HL-60/S4 treated with phorbol 12-myristate 13-acetate at 8.2 ng/mL for 4 days and 3 days (cell line): ENCODE data around the gene FAM163B.

Source experiments
- in situ Hi-C: fragments of 300-500 bp; cut with MboI; formaldehyde crosslinking; loops from 2 replicates; pipeline ENCODE4 v1.15.0; 2022; ENCODE audit warnings: low sequenced_read_pairs

FAM163B gene

DNA sequence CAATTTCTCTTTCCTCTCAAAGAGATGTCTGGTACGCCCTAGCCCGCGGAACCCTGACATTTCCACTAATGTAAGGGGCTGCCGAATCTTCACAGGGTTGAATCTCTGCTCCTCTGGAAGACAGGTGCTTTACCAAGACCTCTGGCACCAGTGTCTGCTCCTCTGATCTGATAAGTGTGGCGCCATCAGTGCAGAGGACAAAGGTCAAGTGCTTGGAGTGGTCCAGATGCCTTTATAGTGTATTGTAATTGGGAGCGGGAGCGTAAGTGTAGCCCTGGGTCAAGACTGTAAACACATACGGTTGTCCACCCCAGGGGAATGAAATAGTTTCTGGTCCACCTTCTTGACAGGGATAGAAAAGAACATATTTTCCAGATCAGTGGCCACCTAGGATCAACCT is 57.0 kb downstream of the FAM163B start:
- in situ Hi-C loops: no loop called here

DNA sequence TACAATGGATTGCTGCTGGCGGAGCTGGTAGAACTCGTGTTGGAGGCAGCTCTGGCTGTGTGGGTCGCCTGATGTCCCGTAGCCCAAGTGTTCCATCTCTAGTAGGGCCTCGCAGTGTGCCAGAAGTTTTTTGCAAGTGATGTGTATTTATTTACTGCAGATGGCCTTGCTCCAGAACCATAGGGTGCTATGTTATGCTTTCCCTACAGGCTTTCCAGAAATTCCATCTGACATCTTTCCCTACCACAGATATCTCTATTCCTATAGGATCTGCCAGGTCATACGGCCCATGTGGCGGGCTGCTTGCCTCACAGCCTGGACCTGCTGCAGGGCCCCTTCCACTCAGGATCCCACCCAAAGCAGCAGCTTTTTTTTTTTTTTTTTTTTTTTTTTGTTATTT is 57.7 kb downstream of the FAM163B start:
- in situ Hi-C loops: no loop called here

DNA sequence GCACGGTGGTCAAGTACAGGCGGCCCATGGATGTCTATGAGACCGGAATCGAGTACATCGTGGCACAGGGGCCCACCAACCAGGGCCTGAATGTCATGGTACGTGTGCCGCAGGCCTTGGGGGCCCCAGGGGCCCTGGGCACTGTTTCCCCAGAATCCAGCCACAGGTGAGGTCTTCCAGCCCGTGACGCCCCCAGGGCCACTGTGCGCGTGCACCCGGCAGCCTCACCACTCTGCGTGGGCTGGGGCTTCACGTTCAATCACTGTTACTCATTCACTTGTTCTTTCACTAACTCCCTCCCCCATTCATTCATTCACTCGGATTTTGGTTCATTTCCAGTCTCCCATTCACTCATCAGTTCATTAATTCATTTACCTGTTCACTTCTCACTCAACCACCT is 62.1 kb downstream of the FAM163B start:
- in situ Hi-C loops: no loop called here

DNA sequence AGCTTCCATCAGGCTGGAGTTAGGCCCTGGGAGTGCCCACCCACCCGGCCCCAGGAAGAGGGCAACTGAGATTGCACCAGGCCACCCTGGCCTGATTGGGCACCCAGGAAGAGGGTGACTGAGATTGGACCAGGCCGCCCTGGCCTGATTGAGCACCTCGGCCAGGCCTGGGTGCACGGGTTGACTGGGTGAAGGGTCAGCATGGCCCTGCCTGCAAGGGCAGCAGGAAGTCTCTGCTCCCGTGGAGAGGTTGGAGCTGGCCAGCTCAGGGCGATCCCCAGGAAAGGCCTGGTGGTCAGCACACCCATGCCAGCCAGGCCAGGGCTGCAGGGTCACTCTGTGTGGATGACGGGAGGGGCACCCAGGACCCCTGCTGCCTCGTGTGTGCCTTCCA is 62.9 kb downstream of the FAM163B start:
- in situ Hi-C loops: no loop called here

DNA sequence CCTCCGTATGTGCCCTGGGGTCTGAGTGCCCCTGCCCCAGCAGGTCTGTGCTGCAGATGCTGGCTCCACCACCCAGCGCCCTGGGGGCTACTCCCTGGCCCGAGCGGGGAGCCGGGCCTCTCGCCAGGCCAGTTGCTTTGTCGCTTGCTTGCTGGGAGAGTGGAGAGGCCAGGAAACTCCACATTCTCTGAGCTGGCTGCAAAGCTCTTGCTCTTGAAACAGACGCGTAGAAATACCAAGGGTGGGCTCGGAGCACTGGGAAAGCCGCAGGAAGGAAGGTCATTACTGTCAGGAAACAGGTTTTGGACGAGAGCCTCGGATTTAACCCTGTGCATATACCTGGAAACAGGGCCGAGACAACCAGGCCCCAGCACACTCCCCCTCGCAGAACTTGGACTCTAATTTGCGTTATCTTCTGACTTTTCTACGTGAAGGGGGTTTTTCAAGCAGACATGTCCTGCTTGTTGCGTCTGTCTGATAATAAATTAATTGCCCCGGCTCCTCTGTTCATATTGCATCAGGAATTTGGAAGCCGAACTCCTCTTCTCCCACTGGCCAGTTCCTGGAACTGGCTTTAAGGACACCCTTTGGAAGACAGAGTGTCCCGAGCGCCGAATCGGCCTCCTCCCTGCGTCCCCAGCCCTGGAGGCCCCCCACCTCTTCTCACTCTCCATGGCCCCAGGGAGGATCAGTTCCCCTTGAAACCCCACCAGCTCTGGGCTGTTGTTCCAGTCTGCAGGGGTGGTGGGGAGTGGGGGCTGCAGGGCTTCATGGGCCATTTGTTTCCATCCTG is 63.5 kb downstream of the FAM163B start:
- in situ Hi-C loops: no loop called here

DNA sequence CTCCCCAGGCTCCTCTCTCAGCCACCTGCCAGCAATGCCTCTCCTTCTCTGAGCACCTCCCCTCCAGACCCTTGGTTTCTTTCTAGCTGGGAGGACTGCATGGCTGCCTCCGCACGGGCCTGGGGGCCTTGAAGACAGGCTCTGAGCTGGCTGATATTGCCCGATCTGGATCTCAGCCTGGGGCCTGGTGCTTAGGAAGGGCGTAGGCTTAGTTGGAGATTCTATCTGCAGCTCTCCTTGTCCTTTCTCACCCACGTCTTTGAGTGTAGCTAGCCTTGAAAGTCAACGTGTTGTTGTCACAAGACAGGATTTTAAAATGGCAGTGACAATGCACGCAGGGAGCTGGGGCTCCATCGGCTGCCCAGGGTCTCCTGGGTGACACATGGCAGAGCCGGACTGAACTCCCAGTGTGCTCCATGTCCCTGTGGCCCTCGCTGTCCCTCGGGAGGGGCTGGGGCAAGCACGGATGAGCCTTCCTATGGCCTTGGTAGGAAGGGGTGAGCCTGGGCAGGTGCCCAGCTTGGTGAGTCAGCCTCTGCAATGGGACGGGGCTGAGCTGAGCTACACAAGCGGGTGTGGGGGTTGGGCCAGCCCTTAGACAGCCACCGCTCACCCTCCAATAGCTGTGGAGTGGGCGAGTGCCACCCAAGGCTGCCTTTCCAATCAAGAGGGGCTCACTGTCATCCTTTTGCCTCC is 65.3 kb downstream of the FAM163B start:
- in situ Hi-C loops: no loop called here

DNA sequence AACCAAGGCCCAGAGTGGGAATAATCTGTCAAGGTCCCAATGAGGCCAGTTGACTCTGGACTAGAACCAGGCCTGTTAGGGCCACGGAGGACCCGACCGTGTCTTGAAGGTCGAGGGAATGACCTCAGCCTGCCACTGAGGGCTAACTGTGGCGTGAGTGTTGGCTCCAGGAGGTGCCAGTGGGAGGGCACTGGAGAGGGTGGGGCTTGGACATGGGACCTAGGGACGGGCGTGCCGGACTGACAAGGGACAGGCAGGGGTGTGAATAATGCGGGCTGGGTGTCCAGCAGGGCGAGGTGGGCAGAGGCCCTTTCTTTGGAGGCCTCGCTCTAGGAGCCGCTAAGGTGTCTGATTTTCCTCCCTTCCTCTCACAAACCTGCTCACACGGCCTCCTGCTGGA is 67.2 kb downstream of the FAM163B start:
- in situ Hi-C loops: no loop called here

DNA sequence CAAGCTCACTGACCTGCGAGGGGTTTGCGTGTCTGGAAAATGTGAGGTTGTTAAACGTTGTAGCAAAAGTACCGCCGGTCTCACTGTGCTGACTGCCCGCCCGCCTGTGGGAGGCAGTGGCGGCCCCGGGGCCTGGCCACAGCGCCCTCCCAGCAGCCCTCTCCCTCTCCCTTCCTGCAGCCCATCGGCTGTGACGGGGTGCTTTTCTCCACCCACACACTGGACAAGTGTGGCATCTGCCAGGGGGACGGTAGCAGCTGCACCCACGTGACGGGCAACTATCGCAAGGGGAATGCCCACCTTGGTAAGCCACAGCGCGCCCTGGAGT is 68.5 kb downstream of the FAM163B start:
- in situ Hi-C loops: no loop called here

DNA sequence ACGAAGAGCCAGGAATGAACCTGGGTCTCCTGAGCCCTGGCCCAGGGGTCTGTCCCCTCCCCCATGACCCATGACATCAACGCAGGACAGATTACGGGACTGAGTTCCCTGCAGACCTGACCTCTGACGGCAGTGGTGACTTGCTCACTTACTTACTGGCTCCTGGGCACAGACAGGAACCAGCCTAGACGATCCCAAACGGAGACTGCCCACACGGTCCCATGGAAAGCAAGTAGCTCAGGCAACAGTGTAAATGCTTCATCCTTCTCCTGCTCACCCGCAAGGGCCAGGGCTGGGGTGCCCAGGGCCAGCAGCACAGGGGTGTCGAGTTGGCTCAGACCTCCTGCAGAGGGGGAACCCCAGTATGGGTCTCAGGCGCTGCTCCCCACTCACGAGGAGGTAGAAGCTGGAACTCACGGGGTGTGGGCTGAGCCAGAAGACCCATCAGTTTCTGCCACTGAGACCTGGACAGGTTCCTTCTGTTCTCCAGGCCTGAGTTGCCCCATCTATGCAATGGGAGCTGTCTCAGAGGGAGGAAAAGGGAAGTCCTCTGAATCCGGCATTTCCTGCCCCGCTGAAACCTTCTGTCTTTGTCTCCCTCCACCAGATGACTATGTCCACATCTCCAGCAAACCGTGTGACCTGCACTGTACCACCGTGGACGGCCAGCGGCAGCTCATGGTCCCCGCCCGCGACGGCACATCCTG is 69.0 kb downstream of the FAM163B start:
- in situ Hi-C loops: loop anchor here (10.0 kb wide), 1 partner anchor 175 kb away; no protein-coding TSS in a partner anchor

DNA sequence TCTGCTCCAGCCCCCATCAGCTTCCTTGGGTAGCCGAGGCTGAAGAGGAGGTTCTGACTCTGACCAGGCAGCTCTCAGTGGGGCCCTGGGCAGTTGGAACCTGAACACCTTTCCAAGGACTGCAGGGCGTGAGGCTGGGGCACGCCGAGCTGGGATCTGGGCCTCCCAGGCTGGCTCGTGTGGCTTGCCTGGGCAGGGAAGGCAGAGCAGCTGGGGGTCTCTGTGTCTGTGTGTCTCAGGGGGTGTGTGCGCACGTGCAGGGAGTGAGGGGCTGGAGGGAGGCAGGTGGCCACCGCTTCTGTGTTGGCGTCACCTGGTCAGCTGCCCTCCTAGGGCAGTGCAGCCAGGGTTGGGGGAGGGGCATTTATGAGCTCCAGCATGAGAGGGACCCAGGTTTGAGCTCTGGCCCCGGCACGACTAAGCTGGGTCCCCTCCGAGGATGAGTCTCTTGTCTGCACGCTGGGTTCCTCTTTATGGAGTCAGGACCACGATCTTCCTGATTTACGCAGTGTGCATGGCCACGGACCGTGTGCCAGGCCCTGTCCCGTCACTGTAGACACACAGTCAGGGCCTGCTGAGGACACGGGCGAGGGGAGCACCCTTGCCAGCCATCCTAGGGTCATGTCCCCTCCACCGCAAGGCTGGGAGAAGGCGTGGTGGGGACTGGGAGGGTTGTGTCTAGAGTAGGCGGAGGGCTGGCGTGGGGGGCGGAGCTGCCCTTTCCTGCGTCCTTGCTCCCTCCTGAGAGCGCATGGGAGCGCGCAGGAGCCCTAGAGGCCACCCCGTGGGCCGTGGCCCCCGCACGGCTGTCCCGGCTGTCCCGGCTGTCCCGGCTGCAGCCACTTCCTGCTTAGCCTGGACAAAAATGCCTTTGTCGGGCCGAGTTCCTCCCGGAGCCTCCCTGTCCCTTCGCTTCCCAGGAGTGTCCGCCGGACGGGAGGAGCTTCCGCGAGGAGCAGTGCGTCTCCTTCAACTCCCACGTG is 70.0 kb downstream of the FAM163B start:
- in situ Hi-C loops: loop anchor here (10.0 kb wide), 1 partner anchor 176 kb away; no protein-coding TSS in a partner anchor

DNA sequence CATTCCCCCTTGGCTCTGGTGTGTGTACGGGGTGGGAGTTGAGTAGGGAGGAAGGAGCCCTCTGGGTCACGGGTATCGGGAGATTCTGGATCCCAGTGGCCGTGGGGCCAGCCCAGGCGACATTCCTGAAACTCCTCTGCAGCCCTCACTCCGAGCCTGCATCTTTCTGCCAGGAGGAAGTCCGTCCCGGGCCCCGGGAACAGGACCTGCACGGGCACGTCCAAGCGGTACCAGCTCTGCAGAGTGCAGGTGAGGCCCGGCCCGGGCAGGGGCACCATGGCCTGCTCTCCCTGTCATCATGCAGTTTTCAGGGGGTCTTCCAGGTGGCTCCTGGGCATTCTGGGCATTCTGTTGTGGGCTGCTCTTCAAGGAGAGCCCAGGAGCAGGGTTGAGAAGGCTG is 71.0 kb downstream of the FAM163B start:
- in situ Hi-C loops: loop anchor here (10.0 kb wide), 1 partner anchor 177 kb away; no protein-coding TSS in a partner anchor

DNA sequence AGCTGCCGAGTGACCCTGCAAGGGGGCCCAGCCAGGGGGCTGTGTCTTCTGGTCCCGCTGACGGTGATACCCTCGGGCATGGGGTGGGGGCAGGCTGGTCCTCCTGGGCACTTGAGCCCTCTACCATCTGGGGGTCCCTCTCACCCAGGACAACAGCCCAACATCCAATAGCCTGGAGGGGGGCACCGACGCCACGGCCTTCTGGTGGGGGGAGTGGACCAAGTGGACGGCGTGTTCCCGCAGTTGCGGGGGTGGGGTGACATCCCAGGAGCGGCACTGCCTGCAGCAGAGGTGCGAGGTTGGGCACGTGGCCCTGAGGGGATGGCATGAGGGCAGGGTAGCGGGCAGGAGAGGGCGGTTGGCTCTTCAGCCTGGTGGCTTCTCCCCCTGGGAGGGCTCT is 71.9 kb downstream of the FAM163B start:
- in situ Hi-C loops: loop anchor here (10.0 kb wide), 1 partner anchor 178 kb away; no protein-coding TSS in a partner anchor

DNA sequence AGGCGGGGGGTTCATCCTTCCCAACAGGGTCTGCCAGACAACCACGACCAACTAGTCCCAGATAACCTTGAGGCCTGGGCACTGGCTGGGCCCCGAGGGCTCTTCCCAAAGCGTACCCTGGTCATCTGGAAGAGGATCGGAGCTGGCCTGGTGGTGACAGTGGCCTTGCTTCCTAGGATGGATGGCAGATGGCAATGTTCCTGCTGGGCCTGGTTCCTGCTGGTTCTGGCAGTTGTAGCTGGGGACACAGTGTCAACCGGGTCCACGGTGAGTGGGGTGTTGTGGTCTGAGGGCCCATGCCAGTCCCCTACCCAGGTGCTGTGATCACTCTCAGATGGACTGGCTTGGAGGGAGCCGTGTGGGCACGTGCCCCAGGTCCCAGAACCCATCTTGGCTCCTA is 72.7 kb downstream of the FAM163B start:
- in situ Hi-C loops: loop anchor here (10.0 kb wide), 1 partner anchor 178 kb away; no protein-coding TSS in a partner anchor

DNA sequence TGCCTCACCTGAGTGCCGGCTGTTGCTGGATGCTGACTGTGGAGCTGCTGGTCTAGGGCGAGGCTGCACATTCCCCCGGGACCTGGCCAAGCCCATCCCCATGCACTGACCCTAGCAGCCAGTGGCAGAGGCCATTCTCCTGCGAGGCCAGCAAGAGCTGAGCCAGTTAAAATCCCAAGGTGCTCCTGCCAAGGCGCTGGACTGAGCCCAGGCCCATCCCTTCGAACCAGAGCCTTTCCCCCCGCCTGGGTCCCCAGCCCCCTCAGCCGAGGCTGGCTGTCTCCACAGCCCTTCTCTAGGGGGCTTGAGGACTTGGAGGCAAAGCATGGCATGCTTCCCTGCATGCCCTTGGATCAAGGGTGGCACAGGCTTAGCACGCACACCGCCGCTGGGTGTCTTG is 73.1 kb downstream of the FAM163B start:
- in situ Hi-C loops: loop anchor here (10.0 kb wide), 1 partner anchor 179 kb away; no protein-coding TSS in a partner anchor

DNA sequence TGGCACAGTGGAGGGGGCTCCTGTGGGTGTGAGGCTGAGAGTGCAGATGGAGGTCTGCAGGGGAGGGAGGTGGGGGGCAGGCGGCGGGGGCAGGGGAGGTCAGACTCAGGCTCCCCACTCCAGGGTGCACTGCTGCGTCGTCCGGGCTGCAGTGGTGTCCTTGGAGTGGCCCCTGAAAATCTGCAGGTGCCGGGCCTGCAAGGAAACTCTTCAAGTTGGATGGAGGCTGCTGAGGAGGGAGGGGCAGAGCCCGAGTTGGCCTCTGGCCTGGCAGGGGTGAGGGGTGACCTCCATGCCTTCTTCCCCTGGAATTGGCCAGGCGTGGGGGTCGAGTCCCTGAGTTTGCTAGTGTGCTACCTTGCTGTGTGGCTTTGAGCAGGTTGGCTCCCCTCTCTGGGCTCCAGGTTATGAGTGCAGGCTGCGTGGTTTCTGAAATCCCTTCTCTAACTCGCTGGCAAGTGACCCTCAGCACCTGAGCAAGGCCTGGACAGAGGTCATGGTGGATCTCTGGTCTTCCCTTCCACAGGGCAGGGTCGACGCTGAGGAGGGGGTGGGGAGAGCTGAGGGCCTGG is 73.8 kb downstream of the FAM163B start:
- in situ Hi-C loops: loop anchor here (10.0 kb wide), 1 partner anchor 179 kb away; no protein-coding TSS in a partner anchor

DNA sequence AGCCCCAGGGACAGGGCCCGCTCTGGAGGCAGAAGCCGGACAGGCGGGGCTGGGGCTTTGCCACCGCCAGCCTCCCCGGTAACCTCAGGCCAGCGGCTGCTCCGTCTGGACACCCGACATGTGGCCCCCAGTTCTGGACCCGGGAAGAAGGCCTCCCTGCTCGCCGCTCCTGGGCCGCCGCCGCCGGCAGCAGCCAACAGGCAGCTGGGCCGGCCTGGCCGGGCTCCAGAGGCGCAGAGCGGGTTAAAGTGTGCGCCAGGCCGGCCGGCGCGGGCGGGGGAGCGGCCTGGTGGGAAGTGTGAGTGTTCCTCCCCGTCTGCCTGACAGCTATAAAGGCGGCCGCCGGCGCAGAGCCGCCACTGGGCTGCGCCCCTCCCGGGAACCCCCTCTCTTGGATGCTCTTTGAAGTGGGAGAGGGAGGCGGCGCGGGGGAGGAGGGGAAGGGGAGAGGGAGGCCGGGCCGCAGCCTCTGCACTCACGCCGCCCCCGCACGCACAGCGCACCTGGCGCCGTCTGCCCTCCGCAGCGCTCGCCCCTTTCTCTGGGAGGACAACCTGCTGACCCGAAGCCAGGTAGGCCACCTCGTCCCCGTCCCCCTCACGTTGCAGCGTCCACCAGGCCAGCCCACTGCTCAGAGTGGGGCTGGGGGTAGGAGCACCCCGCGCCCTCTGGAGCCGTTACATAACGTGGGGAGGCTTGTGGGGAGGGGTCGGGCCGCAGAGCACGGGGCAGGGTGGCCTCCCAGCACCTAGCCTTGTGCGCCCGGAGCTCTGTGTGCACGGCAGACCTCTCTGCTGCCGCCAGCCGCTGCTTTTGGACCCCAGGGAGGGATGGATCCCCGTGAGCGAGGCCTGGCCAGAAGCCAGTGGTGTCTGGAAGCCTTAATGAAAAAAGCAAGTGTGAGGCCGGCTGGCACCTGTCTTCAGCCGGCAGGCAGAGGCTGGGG is 74.6 kb downstream of the FAM163B start, which contains the start of gene ADAMTSL2:
Gene ADAMTSL2 (plus strand): TSS at position 359 of the 946 bp plus-strand sequence. CDS start 2,009 bp downstream, outside the sequence.
- in situ Hi-C loops: loop anchor here (10.0 kb wide), 1 partner anchor 180 kb away; no protein-coding TSS in a partner anchor

DNA sequence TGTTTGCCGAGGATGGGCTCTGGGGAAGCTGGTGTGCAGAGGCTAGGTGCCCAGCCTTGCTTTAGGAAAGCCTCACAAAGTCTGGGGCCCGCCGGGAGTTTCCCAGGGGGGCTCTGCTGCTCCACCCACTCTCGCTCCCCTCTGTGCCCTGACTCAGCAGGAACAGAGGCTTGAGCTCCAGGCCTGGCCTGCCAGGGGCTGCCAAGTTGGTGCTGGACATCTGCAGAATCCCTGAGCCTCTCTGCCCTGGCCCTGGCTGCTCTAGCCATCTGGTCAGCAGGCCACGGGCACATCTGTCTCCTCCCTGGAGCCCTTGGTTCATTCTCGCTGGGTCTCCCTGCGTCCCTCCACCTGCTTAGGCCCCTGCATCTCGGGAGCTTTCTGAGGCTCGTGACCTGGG is 75.3 kb downstream of the FAM163B start:
- in situ Hi-C loops: loop anchor here (10.0 kb wide), 1 partner anchor 181 kb away; no protein-coding TSS in a partner anchor

DNA sequence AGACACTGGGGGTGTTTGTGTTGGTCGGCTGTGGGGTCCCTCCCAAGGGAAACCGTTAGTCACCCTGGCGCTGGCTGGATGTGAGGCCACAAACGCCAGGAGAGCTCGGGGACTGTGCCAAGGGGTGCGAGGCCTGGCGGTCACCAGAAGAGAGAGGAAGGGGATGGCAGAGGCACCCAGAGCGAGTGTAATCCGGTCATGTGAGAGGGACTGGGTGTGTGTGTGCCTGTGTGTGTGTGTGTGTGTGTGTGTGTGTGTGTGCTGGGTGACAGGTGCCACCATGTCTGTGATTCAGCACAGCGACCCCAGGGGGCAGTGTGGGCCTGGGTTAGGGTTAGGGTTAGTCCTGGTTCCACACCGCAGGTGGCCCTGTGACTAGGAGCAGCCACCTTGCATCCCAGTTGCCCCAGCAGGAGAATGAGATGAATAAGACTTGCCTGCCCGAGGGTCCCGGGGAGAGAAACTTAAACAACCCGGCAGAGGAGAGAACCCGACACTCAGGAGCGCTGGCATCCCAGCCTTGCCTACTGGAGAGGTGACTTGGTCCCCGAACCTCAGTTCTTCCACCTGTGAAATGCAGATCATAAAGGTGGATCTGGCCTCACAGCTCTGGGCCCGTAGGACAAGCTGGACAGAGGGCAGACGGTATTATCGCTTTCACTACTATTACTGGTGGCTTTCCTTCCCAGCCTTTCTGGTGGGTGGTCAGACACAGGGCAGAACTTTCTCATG is 76.1 kb downstream of the FAM163B start:
- in situ Hi-C loops: loop anchor here (10.0 kb wide), 1 partner anchor 182 kb away; no protein-coding TSS in a partner anchor
